Esophagus muscularis mucosa (tissue), 4 donors: ENCODE measurements around the gene PNPO. TPM values are rescaled to one million over a fixed set of nuclear protein-coding genes. Genes with fewer than 3 reads are reported as not detected.

Experiments
- DNase-seq: peaks from one replicate; pipeline ENCODE4 v3.0.0-alpha.2; 2017; ENCODE audit errors: extremely low spot score
- H3K27ac ChIP-seq, 4 donors: fragments of 200-600 bp; sonication (generic); replicated peaks in 1 of 4; 1 replicate in 3 of 4; 2 replicates in 1 of 4; pipeline ENCODE4 v1.5.1; 2016 to 2019; ENCODE audit warnings: mild to moderate bottlenecking in 1 of 4
- H3K27me3 ChIP-seq, 4 donors: fragments of 200-600 bp; sonication (generic); one replicate each; pipeline versions ENCODE4 v1.5.1 to v1.6.0; 2016 to 2019
- H3K36me3 ChIP-seq, 4 donors: fragments of 200-600 bp; sonication (generic); one replicate each; pipeline ENCODE4 v1.5.1; 2016 to 2019
- H3K4me1 ChIP-seq, 4 donors: fragments of 200-600 bp; sonication (generic); one replicate each; pipeline ENCODE4 v1.5.1; 2016 to 2019
- H3K4me3 ChIP-seq, 4 donors: fragments of 200-600 bp; sonication (generic); 1 replicate in 2 of 4; 2 replicates in 2 of 4; pipeline ENCODE4 v1.5.1; 2016 to 2019; ENCODE audit warnings: mild to moderate bottlenecking in 4 of 4, moderate library complexity in 1 of 4
- H3K9me3 ChIP-seq, 4 donors: fragments of 200-600 bp; sonication (generic); 1 replicate in 3 of 4; 2 replicates in 1 of 4; pipeline ENCODE4 v1.5.1; 2016 to 2019
- CTCF ChIP-seq, 3 experiments: fragments of 200-600 bp in 2 of 3; fragments of 450-650 bp in 1 of 3; sonication (generic) in 2 of 3; IDR thresholded peaks; one replicate each; pipeline ENCODE4 v1.5.1; 2017 to 2019; ENCODE audit warnings: antibody characterized with exemption in 3 of 3, mild to moderate bottlenecking in 2 of 3, moderate library complexity in 1 of 3
- EP300 ChIP-seq: sonication (generic); formaldehyde crosslinking; IDR thresholded peaks from one replicate; pipeline ENCODE4 v1.6.1; 2017; ENCODE audit warnings: antibody characterized with exemption
- POLR2A ChIP-seq: fragments of 450-650 bp; IDR thresholded peaks from one replicate; pipeline ENCODE4 v1.6.1; 2017; ENCODE audit warnings: antibody characterized with exemption, moderate library complexity, mild to moderate bottlenecking, low read depth
- POLR2AphosphoS5 ChIP-seq, 2 donors: sonication (generic); formaldehyde crosslinking; IDR thresholded peaks; one replicate each; pipeline ENCODE4 v1.6.1; 2017; ENCODE audit warnings: antibody characterized with exemption in 2 of 2
- WGBS: methylation state at CpG from one replicate; pipeline ENCODE4 v1.1.5; 2018; 5-methylcytosine and 5-hydroxymethylcytosine counted together
- intact Hi-C: fragments of 100-400 bp; cut with DNase I; formaldehyde crosslinking; loops from one replicate; pipeline ENCODE4 v1.15.1; 2023
- total RNA-seq, 4 donors: library from RNA; depleted of rRNA; stranded (reverse); fragments of >200 nt; gene quantifications; one replicate each; pipeline versions ENCODE4 v1.1.0 to v1.2.1, GENCODE V29; 2016

PNPO gene
- total RNA-seq, 4 donors from 2014 or later: 21.2 to 32.8 (median 27.6) TPM

- 86% methylated on average over 5 of the region's 5 CpGs for WGBS
- TF ChIP-seq EP300 (no peak), POLR2A (no peak), CTCF (IDR thresholded peaks at IDR 0.05) (no peak), POLR2AphosphoS5 (IDR thresholded peaks at IDR 0.05) (no peak)
- no peak for DNase-seq
These were observed 52.6 kb downstream of the PNPO start for GRCh38 chr17:47993964-47994363.

GRCh38 chr17:47994724-47995123 is 53.4 kb downstream of the PNPO start:
- intact Hi-C loops: no loop called here
- Histone ChIP-seq H3K4me3 (no peak overlapping the region), H3K27ac (no peak overlapping the region), H3K27me3 (peaks cover 0 to 41% (median 0%) of the 10 kb centered on the region in 4 donors), H3K36me3 (no peaks in the 10 kb centered on the region), H3K4me1 (no peaks in the 10 kb centered on the region), H3K9me3 (no peaks in the 10 kb centered on the region)
- DNase-seq: no peak
- TF ChIP-seq POLR2AphosphoS5 (IDR thresholded peaks at IDR 0.05): no peak
- TF ChIP-seq POLR2A: no peak
- no peak for TF ChIP-seq CTCF (IDR thresholded peaks at IDR 0.05)
- 93% methylated on average over 3 of the region's 4 CpGs for WGBS

More at GRCh38 chr17:47993964-47994363, 52.6 kb downstream of the PNPO start:
- no peaks in the 10 kb centered on the region for H3K9me3 ChIP-seq
- H3K27ac ChIP-seq: no peak overlapping the region
- no peaks in the 10 kb centered on the region for H3K4me1 ChIP-seq
- intact Hi-C loops: no loop called here
- H3K27me3 ChIP-seq: peaks cover 0 to 41% (median 0%) of the 10 kb centered on the region in 4 donors
- no peaks in the 10 kb centered on the region for H3K36me3 ChIP-seq
- no peak overlapping the region for H3K4me3 ChIP-seq

GRCh38 chr17:47995241-47995935 is 54.0 kb downstream of the PNPO start:
- 77% methylated on average over 8 of the region's 13 CpGs for WGBS
- peaks cover 0 to 41% (median 0%) of the 10 kb centered on the region in 4 donors for H3K27me3 ChIP-seq
- H3K9me3 ChIP-seq: no peaks in the 10 kb centered on the region
- no peak overlapping the region for H3K27ac ChIP-seq
- no peaks in the 10 kb centered on the region for H3K36me3 ChIP-seq
- no peak for DNase-seq
- no peaks in the 10 kb centered on the region for H3K4me1 ChIP-seq
- H3K4me3 ChIP-seq: no peak overlapping the region
- intact Hi-C loops: no loop called here
- no peak for TF ChIP-seq EP300
- TF ChIP-seq POLR2A: no peak
- TF ChIP-seq POLR2AphosphoS5 (IDR thresholded peaks at IDR 0.05): no peak
- no peak for TF ChIP-seq CTCF (IDR thresholded peaks at IDR 0.05)

GRCh38 chr17:47996201-47996600 is 54.8 kb downstream of the PNPO start:
- TF ChIP-seq CTCF (IDR thresholded peaks at IDR 0.05) (no peak), EP300 (no peak), POLR2A (no peak), POLR2AphosphoS5 (IDR thresholded peaks at IDR 0.05) (no peak)
- DNase-seq: no peak
- WGBS: 75% methylated on average over 9 of the region's 9 CpGs
- Histone ChIP-seq H3K27ac (no peak overlapping the region), H3K4me3 (no peak overlapping the region), H3K4me1 (no peaks in the 10 kb centered on the region), H3K9me3 (no peaks in the 10 kb centered on the region), H3K36me3 (no peaks in the 10 kb centered on the region), H3K27me3 (peaks cover 0 to 41% (median 0%) of the 10 kb centered on the region in 4 donors)
- intact Hi-C loops: no loop called here
